Measurements from ENCODE around the gene BRD8. TPM values are rescaled to one million over a fixed set of nuclear protein-coding genes. Genes with fewer than 3 reads are reported as not detected.

Gene BRD8
- total and polyA plus RNA-seq, 2 donors (not counting 1 experiment from before 2014, with no cell fraction given): 22.9 to 98.9 TPM

DNA sequence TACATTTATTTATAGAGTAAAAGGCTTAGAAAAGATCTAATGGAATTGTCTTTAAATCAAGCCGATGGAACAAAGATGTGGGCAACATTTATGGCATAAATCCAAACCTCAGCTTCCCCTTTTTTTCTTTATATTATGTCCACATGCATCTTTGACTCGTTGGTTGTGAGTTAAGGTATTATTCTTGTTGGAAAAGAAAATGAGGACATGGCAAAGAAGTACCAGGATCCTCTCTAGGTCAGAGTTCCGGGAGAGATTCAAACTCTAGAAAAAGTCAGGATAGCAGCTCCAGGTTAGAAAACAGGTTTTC lies 38.7 kb downstream of the BRD8 start:
- peak overlapping the region; percentile 60 for H3K4me2 ChIP-seq (replicated peaks; ENCODE audit: low read depth, low read length, poor library complexity, severe bottlenecking)
- POLR2A ChIA-PET: interaction anchor here (0.6 kb wide), 1 partner anchor 35 kb away, joined by 4 read pairs; no protein-coding TSS in a partner anchor
- peaks cover 0 to 4% (median 0%) of the 10 kb centered on the region in 3 donors for H3K9me3 ChIP-seq (ENCODE audit: control extremely low read depth in 1 of 3, control insufficient read depth in 2 of 3, insufficient read depth in 1 of 3, low read length in 2 of 3)
- H3K9ac ChIP-seq (ENCODE audit: low read length): no peak overlapping the region
- DNase-seq (no peak), ATAC-seq (ENCODE audit: low read depth) (no peak)
- CTCF ChIA-PET: interaction anchor here (1.0 to 1.6 kb wide), 5 partner anchors 30 to 479 kb away, joined by 3 to 6 read pairs (median 4); no protein-coding TSS in a partner anchor
- intact Hi-C loops (cut with micrococcal nuclease): loop anchor here (10.0 kb wide), 1 partner anchor 475 kb away; no protein-coding TSS in a partner anchor
- H3K4me3 Mint-ChIP-seq: no peak overlapping the region
- peaks cover 0 to 6% (median 5%) of the 10 kb centered on the region in 4 experiments for H3K27me3 ChIP-seq (replicated peaks in 1 of 4; ENCODE audit: control extremely low read depth in 1 of 4, control insufficient read depth in 3 of 4, insufficient read depth in 4 of 4, low read length in 3 of 4)
- no peaks in the 10 kb centered on the region for H4K20me1 ChIP-seq (ENCODE audit: control insufficient read depth, insufficient read depth, low read length, poor library complexity, severe bottlenecking)
- 89% methylated on average over 1 of the region's 3 CpGs for WGBS (ENCODE audit: insufficient coverage)
- H2AFZ ChIP-seq (ENCODE audit: insufficient read depth, low read depth, low read length, poor library complexity, severe bottlenecking): no peak overlapping the region
- H3K4me1 Mint-ChIP-seq: peaks cover 9% of the 10 kb centered on the region
- H3K27me3 Mint-ChIP-seq: peaks cover 16% of the 10 kb centered on the region
- no peaks in the 10 kb centered on the region for H3K36me3 ChIP-seq (replicated peaks in 1 of 2; ENCODE audit: control extremely low read depth in 1 of 2, control insufficient read depth in 1 of 2, extremely low read depth in 1 of 2, insufficient read depth in 2 of 2, low read length in 1 of 2)
- H3K27ac ChIP-seq (ENCODE audit: low read length in 2 of 2): no peak overlapping the region
- peaks cover 5 to 8% of the 10 kb centered on the region in 2 donors for H3K4me1 ChIP-seq (ENCODE audit: control insufficient read depth in 2 of 2, insufficient read depth in 2 of 2, low read length in 2 of 2)
- H3K9me3 Mint-ChIP-seq (ENCODE audit: insufficient read depth): no peaks in the 10 kb centered on the region
- no peak overlapping the region for H3K27ac Mint-ChIP-seq
- peak overlapping the region in 1 of 5 experiments; percentile 33 for H3K4me3 ChIP-seq (ENCODE audit: control extremely low read depth in 1 of 5, extremely low read depth in 1 of 5, insufficient read depth in 1 of 5, low read depth in 2 of 5, low read length in 4 of 5)
- no peaks in the 10 kb centered on the region for H3K79me2 ChIP-seq (ENCODE audit: control insufficient read depth, insufficient read depth, low read length)
- TF ChIP-seq, protein P1, sequence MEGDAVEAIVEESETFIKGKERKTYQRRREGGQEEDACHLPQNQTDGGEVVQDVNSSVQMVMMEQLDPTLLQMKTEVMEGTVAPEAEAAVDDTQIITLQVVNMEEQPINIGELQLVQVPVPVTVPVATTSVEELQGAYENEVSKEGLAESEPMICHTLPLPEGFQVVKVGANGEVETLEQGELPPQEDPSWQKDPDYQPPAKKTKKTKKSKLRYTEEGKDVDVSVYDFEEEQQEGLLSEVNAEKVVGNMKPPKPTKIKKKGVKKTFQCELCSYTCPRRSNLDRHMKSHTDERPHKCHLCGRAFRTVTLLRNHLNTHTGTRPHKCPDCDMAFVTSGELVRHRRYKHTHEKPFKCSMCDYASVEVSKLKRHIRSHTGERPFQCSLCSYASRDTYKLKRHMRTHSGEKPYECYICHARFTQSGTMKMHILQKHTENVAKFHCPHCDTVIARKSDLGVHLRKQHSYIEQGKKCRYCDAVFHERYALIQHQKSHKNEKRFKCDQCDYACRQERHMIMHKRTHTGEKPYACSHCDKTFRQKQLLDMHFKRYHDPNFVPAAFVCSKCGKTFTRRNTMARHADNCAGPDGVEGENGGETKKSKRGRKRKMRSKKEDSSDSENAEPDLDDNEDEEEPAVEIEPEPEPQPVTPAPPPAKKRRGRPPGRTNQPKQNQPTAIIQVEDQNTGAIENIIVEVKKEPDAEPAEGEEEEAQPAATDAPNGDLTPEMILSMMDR (IDR thresholded peaks at IDR 0.05): no peak
- TF ChIP-seq EZH2 (IDR thresholded peaks at IDR 0.05; ENCODE audit: borderline replicate concordance, insufficient read depth, low read depth, low read length, poor library complexity, severe bottlenecking): no peak

DNA sequence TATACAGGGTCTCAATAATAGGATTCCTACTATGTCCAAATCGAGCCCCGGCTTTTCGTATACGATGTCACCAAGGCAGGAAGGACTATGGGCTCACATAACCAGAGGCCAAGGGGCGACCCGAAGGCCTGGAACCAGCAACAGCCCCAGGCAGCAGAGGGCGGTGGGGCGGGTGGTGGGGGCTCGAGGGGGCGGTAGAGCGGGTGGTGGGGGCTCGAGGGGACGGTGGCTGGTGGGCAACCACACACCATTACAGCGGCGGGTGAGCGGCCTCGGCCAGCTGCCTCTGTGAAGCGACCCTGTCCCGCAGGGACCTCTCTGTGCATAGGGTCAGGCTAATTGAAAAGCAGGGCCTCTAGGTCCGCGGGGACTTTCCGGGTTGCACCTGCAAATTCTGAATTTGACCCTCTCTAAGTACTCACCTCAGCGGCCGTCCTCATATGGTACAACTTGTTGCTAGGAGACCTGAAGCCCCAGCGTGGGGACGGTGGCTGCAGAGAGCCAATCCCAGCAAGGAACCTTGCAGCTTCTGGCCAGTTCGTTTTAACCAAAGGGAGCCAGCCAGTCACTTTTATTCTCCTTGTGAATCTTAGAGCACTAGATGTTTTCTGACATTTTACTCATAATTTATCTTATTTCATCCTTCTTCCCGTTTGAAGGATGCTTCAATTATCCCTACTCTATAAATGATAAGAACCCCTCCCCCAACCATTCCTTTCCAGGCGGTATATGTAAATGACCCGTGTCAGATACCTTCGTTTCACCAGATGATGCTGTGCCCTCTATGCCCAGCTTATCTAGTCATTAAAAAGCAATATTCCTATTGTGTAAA lies 39.3 kb downstream of the BRD8 start, which contains the start of gene NME5:
TSS of gene NME5 (minus strand) at position 480 of the 832 bp plus-strand sequence. CDS start 648 bp downstream, outside the sequence.
- Mint-ChIP-seq H3K4me1 (peaks cover 9% of the 10 kb centered on the region), H3K27me3 (peaks cover 16% of the 10 kb centered on the region), H3K27ac (no peak within 1 kb of the TSS), H3K9me3 (ENCODE audit: insufficient read depth) (no peaks in the 10 kb centered on the region), H3K4me3 (peak within 1 kb of the TSS; percentile 71)
- Histone ChIP-seq H3K36me3 (replicated peaks in 1 of 2; ENCODE audit: control extremely low read depth in 1 of 2, control insufficient read depth in 1 of 2, extremely low read depth in 1 of 2, insufficient read depth in 2 of 2, low read length in 1 of 2) (no peaks in the 10 kb centered on the region), H3K4me2 (replicated peaks; ENCODE audit: low read depth, low read length, poor library complexity, severe bottlenecking) (peak within 1 kb of the TSS; percentile 60), H2AFZ (ENCODE audit: insufficient read depth, low read depth, low read length, poor library complexity, severe bottlenecking) (peak within 1 kb of the TSS; percentile 49), H3K27ac (ENCODE audit: low read length in 2 of 2) (no peak within 1 kb of the TSS), H4K20me1 (ENCODE audit: control insufficient read depth, insufficient read depth, low read length, poor library complexity, severe bottlenecking) (no peaks in the 10 kb centered on the region), H3K9ac (ENCODE audit: low read length) (peak within 1 kb of the TSS; percentile 47), H3K9me3 (ENCODE audit: control extremely low read depth in 1 of 3, control insufficient read depth in 2 of 3, insufficient read depth in 1 of 3, low read length in 2 of 3) (peaks cover 0 to 4% (median 0%) of the 10 kb centered on the region in 3 donors), H3K4me1 (ENCODE audit: control insufficient read depth in 2 of 2, insufficient read depth in 2 of 2, low read length in 2 of 2) (peaks cover 5 to 8% of the 10 kb centered on the region in 2 donors), H3K79me2 (ENCODE audit: control insufficient read depth, insufficient read depth, low read length) (no peaks in the 10 kb centered on the region), H3K4me3 (ENCODE audit: control extremely low read depth in 1 of 5, extremely low read depth in 1 of 5, insufficient read depth in 1 of 5, low read depth in 2 of 5, low read length in 4 of 5) (peak within 1 kb of the TSS in 3 of 5 experiments; percentile 21 to 33 (median 23)), H3K27me3 (replicated peaks in 1 of 4; ENCODE audit: control extremely low read depth in 1 of 4, control insufficient read depth in 3 of 4, insufficient read depth in 4 of 4, low read length in 3 of 4) (peaks cover 0 to 6% (median 5%) of the 10 kb centered on the region in 4 experiments)
- ATAC-seq (ENCODE audit: low read depth) (no peak), DNase-seq (peak; percentile 33)
- intact Hi-C loops (cut with micrococcal nuclease): loop anchor here (10.0 kb wide), 1 partner anchor 474 kb away; no protein-coding TSS in a partner anchor
- TF ChIP-seq, protein P1 (IDR thresholded peaks at IDR 0.05): no peak
- TF ChIP-seq EZH2 (IDR thresholded peaks at IDR 0.05; ENCODE audit: borderline replicate concordance, insufficient read depth, low read depth, low read length, poor library complexity, severe bottlenecking): no peak
- ChIA-PET CTCF (interaction anchor here (1.0 to 1.6 kb wide), 5 partner anchors 31 to 479 kb away, joined by 3 to 6 read pairs (median 4); no protein-coding TSS in a partner anchor), POLR2A (no interaction called here)
- 9% methylated on average over 19 of the region's 31 CpGs for WGBS (ENCODE audit: insufficient coverage)

Measured in B cell (primary cell).